NCI-H2196 treated with DMSO at 0.1 percent for 48 hours (cell line): ENCODE data around the gene CLDN6.
A peak's percentile ranks its signal among the peaks of the same experiment; 100 is the strongest.
"Not testable (repeated sequence)": the region's sequence is repeated elsewhere in the genome, so short reads cannot be mapped to it uniquely, and the experiment has no call there.

Experiments used
- DNase-seq: peaks from one replicate; lab custom pipeline; 2025; ENCODE audit not compliant: unreplicated experiment; lab: John Stamatoyannopoulos, UW

Gene CLDN6

DNA sequence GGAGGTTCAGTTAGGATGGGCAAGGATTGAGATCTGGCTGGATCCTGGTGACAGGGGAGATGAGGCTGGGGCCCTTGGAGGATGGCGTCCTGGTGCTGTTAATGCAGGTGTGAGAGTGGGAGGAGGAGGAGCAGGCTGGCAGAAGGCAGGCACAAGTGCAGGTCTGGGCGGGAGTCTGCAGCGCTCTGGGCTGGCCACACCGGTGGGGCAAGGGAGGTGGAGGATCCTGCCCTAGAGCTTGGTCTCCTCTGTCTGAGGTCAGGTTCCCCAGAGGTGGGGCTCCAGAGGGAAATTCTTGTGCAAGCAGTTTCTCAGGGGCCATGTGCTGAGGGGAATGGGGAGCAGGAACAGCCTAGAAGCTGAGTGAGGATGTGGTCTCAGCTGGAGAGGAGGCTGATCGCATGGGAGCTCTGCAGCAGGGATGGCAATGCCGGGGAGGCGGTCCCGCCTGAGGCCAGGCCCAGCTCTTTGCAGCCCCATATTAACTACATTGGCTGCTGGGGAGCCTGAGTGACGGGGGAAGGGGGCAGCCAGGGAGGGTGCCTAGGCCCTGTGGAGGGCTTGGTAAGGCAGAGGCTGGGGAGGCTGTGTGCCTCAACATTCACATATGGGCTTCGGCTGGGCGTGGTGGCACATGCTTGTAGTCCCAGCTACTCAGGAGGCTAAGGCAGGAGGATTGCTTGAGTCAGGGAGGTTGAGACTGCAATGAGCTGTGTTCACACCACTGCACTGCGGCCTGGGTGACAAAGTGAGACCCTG, 34.8 kb upstream of the CLDN6 start:
- not testable (repeated sequence) for DNase-seq

DNA sequence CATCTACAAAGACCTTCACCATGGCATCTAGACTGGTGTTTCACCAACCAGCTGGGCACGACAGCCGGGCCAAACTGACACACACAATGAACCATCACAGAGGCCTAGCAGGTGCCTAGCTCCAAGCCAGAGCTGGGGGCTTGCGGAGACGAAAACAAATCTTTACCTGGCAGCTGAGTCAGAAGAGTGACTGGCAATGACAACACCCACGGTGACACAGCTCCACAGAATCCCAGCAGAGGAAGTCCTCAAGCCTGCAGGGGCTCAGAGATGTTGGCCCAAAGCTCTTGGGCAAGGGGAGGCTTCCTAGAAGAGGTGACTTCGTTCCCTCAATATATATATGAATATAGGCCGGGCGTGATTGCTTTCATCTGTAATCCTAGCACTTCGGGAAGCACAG, 33.5 kb upstream of the CLDN6 start:
- DNase-seq, result no peak

DNA sequence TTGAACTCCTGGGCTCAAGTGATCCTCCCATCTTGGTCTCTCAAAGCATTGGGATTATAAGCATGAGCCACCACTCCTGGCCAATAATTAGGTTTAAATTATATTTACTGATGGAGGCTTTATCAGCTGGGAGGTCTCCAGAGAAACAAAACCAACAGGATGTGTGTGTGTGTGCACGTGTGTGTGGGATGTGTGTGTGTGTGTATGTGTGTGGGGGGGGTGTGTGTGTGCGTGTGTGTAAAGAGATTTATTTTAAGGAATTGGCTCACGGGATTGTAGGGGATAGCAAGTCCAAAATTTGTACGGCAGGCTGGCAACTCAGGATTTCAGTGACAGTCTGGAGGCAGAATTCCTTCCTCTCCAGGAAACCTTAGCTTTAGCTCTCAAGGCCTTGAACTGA, 33.0 kb upstream of the CLDN6 start:
- DNase-seq, result no peak

DNA sequence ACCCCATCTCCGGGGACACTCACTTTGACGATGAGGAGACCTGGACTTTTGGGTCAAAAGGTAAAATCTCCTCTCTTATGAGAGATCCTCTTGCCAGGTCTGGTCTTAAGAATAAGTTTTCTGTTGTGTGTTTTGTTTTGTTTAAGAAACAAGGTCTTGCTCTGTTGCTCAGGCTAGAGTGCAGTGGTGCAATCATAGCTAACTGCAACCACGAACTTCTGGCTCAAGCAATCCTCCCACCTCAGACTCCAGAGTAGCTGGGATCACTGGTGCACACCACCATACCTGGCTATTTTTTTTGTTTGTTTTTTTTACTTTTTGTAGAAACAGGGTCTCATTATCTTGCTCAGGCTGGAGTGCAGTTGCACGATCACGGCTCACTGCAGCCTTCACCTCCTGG, 32.5 kb upstream of the CLDN6 start:
- no peak for DNase-seq

DNA sequence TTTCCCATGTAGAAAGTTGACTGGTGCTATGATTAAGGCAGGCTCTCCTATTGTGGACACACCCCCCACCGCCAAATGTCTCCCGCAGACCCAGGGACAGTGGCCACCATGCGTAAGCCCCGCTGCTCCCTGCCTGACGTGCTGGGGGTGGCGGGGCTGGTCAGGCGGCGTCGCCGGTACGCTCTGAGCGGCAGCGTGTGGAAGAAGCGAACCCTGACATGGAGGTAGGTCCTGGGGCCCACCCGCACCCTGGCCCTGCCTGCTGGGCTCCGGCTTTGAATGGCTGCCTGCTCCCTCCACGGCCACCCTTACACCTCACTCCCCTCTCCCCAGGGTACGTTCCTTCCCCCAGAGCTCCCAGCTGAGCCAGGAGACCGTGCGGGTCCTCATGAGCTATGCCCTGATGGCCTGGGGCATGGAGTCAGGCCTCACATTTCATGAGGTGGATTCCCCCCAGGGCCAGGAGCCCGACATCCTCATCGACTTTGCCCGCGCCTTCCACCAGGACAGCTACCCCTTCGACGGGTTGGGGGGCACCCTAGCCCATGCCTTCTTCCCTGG, 32.0 kb upstream of the CLDN6 start:
- DNase-seq, result no peak

DNA sequence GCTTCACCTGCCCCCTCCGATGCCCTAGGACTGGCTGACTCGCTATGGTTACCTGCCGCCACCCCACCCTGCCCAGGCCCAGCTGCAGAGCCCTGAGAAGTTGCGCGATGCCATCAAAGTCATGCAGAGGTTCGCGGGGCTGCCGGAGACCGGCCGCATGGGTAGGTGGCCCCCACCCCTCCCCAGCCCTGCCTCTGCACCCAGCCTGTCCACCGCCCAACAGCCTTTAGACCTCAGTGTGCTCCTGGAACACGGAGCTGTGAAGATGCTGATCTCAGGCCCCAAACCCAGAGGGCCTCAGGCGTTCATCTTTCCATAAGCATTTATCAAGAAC, 29.4 kb upstream of the CLDN6 start:
- DNase-seq, result no peak

DNA sequence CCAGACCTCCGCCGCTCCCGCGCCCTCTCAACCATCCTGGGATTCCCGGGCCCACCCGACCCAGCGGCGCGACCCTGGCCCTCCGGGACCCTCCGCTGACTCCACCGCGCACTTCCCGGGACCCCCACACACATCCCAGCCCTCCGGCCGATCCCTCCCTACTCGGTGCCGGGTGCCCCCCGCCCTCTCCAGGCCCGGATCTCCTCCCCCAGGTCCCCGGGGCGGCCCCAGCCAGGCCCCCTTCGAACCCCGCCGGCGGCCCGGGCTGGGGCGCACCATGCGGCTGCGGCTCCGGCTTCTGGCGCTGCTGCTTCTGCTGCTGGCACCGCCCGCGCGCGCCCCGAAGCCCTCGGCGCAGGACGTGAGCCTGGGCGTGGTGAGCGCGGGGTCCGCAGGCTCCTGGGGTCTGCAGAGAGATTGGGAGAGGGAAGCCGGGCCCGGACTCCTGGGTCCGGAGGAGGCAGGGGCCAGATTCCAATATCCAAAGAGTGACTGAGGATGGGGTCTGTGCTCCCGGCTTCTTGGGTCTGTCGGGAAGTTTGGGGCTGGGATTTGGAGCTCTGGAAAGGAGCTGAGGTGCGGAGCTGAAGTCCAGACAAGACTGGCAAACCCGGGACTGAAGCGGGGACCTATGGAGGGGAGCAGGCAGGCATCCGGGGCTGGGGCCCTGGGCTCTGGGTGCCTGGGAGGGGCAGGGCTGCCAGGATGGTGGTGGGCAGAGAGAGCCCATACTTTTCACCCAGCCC, 28.8 kb upstream of the CLDN6 start:
- DNase-seq, result no peak

DNA sequence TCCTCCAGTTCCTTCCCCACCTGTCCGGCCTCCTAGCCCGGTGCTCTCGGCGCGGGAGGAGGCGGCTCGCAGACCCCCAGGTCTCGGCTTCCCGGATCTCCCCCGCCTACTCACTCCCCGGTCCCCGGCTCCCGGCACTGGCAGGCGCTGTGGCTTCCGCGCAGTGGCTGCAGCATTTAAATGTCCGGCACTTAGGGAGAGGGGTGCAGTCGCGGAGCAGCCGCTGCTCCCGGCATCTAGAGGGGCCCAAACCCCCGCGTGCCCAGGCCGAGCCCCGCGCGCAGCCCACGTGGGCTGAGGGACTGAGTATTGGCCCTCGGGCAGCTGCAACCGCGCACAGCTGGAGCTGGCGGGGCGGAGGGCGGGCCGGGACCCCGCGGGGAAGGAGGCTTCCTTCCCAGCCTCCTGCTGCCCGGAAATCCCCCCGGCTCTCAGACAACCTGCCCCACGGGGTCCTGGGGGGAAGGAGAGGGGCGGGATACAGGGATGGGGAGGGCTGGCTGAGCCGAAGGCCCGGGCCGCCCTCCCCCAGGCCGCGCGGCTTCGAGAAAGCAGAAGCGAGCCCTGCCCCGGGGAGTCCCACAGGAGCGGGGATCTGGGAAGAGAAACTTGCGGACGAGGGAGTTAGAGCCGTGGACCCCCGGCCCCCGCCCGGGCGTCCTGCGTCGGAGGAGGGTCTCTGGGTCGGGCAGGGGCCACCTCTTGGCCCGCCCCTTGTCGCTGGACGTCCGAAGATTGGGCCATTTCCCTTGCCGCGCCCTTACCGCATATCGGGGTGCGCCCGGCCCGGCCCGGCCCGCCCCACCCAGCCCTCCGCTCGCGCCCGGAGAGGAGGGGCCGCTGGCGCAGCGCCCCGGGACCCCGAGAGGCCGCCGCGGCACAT, 28.0 kb upstream of the CLDN6 start, which contains the start of gene MMP25:
MMP25 (plus strand) TSS at position 804 of the 883 bp plus-strand sequence. CDS start 357 bp downstream, outside the sequence.
- no peak for DNase-seq

DNA sequence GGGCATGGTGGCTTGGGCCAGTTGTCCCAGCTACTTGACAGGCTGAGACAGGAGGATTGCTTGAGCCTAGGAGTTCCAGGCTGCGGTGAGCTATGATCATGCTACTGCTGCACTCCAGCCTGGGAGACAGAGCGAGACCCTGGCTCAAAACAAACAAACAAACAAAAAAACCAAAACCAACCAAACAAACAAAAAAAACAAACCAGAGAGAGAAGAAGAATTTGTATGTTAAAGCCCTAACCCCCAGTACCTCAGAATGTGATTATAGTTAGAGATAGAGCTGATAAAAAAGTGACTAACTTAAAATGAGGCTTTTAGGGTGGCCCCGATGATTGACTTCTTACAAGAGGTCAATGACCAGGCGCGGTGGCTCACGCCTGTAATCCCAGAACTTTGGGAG, 26.7 kb upstream of the CLDN6 start:
- DNase-seq, result no peak

DNA sequence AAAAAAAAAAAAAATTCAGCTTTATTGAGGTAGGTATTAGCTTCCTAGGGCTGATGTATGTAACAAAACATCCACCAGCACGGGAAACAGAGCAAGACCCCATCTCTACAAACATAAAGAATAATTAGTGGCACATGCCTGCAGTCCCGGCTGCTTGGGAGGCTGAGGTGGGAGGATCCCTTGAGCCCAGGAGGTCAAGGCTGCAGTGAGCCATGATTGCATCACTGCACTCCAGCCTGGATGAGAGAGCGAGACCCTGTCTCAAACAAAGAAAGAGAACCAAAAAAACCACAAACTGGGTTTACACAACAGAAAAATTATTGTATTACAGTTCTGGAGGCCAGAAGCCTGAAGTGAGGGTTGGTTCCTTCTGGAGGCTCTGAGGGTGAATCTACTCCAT, 24.4 kb upstream of the CLDN6 start:
- DNase-seq, result no peak

DNA sequence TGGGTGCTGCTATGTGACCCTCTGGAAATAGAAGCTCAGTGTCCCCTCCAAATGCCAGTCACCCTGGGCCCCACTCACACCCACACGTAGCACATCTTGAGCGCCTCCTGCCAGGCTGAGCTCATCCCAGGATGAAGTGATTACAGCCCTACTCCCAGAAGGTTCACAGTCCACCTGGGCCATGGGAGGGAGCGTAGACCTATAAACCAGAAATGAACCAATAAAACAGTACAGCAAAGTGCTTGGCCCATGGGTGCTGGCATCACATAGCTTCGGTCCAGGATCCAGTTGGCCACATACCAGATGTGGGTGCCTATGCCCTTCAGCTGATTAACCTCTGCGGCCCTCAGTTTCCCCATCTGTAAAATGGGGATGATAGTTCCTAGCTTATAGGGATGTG, 20.9 kb upstream of the CLDN6 start:
- DNase-seq, result no peak

DNA sequence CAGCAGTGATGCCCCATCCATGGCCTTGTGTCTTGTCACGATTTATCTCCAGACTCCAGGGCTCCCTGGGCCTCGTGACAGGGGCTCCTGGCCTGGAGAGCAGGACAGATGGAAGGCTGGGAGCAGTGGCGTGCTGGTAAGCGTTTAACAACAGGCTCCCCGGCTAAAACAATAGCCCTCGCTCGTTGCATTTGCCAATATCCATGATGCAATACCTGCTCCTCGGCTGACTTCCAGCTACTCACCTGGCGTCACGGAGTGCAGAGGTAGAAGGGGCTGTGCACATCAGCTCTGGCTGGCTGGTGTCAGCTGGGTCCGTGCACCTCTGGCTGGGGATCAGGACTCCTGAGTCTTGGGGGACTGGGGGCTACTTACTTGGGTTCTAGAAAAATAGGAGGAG, 20.3 kb upstream of the CLDN6 start:
- DNase-seq, result peak; percentile 53

DNA sequence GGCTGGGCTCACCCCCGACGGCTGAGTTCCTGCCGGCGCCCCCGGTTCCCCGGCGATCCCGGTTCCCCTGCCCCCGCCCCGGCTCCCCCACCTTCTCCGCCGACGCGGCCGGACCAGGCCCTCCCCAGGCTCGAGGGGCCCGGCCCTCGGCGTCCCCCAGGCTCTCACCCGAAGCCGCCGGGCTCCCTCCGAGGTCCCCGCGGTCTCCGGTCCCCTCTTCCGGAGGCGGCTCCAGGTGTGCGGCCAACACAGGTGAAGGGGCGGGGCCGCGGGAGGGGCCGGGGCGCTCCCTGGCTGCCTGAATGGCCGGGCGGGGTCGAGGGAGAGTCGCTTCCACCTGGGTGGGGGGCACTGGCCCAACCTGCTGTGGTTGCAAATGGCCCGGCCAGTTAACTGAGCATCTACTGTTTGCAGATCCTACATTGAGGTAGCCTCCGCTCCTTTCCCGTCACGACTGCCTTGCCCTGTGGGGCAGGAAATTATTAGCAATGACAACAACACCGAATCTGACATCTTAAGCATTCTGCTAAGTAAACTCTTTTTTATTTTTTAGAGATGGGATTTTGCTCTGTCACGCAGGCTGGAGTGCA, 18.8 kb upstream of the CLDN6 start, which contains the start of gene BICDL2:
BICDL2 (minus strand) TSS at position 219 of the 590 bp plus-strand sequence. CDS start 1,448 bp downstream, outside the sequence.
- DNase-seq, result no peak

DNA sequence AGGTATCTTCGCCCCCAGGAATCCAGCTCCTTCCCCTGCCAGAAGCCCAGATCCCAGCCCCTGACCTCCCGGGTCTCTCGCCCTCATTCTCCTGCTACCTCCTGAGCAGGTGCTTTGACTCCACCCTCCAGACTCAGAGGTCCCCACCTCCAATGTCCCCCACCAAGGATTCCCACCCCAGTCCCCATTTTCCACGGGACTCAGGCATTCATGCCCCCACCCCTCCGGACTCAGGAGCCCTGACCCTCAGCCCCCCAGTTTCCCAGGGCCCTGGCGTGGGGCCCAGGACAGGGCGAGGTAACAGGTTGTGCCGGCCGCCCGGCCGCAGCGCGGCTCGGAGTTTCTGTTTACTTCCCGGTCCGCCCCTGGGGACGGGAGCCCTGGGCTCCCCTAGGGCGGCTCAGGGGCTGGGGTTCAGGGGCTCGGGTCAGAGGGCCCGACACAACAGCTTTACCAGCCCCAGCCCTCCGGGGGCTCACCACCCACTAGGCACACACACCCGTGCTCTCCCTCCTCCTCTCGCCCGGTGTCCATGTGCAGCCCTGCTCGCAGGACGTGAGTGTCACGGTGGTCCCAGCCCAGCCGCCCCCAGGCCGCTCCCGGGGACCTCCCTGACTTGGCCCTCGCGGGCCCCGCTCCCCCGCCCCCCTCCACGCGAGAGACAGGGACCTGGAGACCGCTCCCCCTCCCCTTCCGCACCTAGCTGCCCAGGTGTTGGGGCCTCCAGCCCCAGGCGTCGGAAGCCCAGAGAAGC, 18.2 kb upstream of the CLDN6 start:
- DNase-seq, result no peak

DNA sequence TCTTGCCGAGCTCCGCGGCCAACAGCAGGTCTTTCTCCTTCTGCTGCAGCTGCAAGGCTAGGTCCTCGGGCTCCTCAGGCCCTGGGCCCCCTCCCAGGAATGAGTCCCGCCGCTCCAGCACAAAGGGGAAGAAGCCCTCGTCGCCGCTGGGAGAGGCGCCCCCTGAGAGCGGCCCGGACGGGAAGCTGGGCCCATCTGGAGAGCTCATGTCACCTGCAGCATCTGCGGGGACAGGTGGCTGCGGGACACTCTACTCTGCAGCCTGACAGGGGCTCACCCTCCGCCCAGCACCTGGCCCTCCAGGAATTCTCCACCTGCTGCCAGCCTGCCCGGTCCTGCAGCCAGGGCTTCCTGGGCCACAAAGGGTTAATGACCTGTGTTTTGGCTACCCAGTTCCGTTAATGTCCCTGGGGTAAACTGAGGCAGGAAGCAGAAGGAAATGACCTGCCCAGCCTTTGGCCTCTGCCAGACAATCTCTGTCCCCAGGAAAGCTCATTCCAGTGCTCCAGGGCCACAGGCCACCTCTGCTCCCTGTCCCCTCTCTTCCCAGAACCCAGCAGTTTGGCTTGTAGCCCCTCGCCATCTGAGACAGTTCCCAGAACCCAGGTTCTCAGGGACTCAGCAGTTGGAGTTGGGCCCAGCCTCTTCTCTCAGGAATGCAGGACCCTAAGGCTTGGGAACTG, 17.4 kb upstream of the CLDN6 start:
- DNase-seq, result no peak

DNA sequence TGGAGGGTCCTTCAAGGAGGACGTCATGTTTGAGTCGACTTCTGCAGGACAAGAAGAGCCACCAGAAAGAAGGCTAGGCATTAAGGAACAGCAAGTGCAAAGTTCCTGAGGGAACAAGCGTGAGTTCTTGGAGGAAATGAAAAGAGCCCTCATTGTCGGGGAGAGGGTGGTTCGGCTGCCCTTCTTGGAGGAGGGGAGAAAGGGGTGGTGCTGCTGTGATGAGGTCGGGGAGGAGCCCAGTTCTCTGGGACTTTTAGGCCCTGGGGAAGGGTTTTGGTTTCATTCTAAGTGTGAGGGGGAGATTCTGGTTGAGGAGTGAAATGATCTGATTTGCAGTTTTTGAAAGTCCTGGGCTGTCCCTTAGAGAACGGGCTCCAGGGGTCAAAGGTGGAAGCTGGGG, 14.6 kb upstream of the CLDN6 start:
- no peak for DNase-seq

DNA sequence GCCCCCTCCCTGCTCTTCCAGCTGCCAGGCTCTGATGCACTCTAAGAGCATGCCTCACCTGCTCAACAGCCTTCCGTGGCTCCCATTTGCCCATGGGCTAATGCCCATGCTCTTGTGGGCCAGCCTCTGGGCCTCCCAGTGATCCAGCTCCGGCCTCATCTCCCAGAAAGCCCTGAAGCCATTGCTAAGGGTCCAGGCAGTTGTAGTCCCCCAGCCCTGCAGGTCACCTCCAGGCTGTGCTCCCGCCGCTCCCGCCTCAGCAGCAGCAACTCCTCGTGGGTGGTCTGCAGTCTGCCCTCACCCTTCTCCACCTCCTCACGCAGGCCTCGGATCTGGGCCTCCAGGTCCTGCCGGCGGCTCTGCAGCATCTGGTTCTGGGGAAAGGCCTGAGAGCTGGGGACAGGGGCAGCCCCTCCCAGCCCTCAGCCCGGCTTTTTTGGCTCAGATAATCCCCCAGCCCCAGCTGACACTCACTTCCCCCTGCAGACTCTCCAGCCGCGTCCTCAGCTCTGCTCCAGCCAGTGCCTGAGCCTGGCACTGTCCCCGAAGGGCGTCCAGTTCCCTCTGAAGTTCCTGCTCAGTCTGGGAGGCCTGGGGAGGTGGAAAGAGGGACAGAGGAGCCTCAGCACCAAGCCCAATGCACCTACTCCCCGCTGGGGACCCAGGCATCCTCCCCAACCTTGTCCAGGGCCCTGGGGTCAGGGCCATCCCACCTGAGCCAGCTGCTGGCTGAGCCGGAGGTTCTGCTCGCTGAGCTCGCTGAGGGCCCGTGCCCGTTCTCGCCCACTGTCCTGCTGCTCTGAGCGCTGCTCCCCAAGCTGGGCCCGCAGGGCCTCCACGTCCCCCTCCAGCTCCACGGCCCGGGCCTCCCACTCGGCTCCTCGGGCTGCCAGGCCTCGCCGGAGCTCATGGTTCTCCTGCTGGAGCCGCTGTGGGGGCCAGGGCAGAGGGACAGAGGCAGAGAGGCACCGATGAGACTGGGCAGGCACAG, 12.5 kb upstream of the CLDN6 start:
- no peak for DNase-seq

DNA sequence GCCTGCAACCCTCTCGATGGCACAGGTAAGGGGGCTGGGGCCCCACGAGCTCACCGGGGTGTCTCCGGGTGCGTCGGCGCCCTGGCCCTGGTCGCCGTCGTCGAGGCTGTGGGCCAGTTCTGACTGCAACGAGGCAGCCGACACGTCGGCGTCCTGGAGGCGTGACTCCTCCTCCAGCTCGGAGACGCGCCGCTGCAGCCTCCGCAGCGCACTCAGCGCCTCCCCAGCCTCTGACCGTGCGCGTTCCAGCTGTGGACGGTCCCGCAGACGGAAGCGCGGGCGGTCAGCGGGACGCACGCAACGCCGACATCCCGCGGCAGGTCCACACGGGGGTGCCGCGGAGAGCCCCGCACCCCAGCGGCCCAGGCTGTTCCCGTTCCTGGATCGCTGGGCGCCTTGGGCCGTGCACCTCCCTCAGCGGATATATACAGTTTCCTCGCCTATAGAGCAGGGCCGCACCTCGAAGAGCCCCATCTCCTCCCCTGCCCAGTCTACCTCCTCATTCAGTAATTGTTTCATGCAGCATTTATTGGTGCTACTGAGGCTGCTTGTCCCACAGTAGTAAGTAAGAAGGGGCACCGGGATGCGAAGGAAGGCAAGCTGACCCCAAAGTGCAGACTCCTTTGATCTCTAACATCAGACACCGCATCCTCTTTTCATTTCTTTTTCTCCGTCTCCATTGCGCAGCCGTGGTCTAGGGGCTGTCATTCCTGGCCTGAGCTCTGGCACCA, 11.7 kb upstream of the CLDN6 start:
- peak; percentile 31 for DNase-seq
